T-helper 17 cell (primary cell): ENCODE data around the gene CXCL5. TPM values are rescaled to one million over a fixed set of nuclear protein-coding genes. Genes with fewer than 3 reads are reported as not detected.
"Not testable (repeated sequence)": the region's sequence is repeated elsewhere in the genome, so short reads cannot be mapped to it uniquely, and the experiment has no call there.

Experiments used
- ATAC-seq: fragments of 150-1000 bp; cut with Tn5 transposase; 2 replicates; pipeline ENCODE4 v1.10.0; 2021; ENCODE audit warnings: mild to moderate bottlenecking, moderate library complexity
- DNase-seq, 3 donors: peaks; one replicate each; pipeline versions ENCODE4 v3.0.0 to v3.0.0-alpha.2; 2020 to 2021
- H3K9me3 ChIP-seq: one replicate; pipeline ENCODE4 v1.7.0; 2013; ENCODE audit warnings: low read length, mild to moderate bottlenecking; ENCODE audit not compliant: control insufficient read depth, poor library complexity, severe bottlenecking
- H3K27ac Mint-ChIP-seq: one replicate; pipeline ENCODE4 v1.8.0; 2022; ENCODE audit warnings: mild to moderate bottlenecking, moderate library complexity, mixed read lengths
- H3K27me3 Mint-ChIP-seq: one replicate; pipeline ENCODE4 v1.8.0; 2022; ENCODE audit warnings: mixed read lengths
- H3K36me3 Mint-ChIP-seq: one replicate; pipeline ENCODE4 v1.8.0; 2022; ENCODE audit warnings: low read depth, mixed read lengths
- H3K4me1 Mint-ChIP-seq: one replicate; pipeline ENCODE4 v1.8.0; 2022; ENCODE audit warnings: mild to moderate bottlenecking, mixed read lengths
- H3K4me3 Mint-ChIP-seq: one replicate; pipeline ENCODE4 v1.8.0; 2022; ENCODE audit warnings: mild to moderate bottlenecking, moderate library complexity, mixed read lengths
- total RNA-seq, 4 donors: library from RNA in 2 of 4; stranded (reverse) in 2 of 4; gene quantifications; one replicate each; pipeline ENCODE4 v1.2.3 and lab custom pipeline; 2022 to 2026

The CXCL5 gene
- total RNA-seq, 2 donors from 2014 or later = 0.25 to 18.5 TPM

DNA sequence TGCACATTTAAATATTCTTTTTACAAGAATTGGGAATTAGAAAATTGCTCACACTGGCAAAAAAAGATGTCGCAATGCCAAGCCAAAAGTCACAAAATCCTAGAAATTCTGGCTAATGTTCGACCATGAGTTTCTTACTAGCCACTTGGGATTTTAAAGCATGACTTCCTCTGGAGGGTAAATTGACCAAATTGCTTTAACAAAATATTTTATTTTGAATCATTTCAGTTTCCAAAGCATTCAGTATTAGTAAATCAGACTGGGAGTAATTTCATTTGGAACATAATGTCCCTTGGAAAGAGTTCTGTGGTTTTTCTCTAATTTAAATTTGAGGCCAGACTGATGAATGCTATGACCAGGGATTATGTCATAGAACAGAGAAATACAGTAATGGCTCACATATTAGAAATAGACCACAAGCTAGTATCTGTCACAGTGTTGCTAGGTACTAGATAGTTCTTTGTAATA, 7.6 kb upstream of the CXCL5 start:
- H3K9me3 ChIP-seq = no peaks in the 10 kb centered on the region
- no peaks in the 10 kb centered on the region for H3K4me1 Mint-ChIP-seq
- H3K4me3 Mint-ChIP-seq = no peak overlapping the region
- ATAC-seq (no peak), DNase-seq (no peak)
- H3K27ac Mint-ChIP-seq = no peak overlapping the region
- H3K36me3 Mint-ChIP-seq = no peaks in the 10 kb centered on the region
- H3K27me3 Mint-ChIP-seq = peaks cover 4% of the 10 kb centered on the region

DNA sequence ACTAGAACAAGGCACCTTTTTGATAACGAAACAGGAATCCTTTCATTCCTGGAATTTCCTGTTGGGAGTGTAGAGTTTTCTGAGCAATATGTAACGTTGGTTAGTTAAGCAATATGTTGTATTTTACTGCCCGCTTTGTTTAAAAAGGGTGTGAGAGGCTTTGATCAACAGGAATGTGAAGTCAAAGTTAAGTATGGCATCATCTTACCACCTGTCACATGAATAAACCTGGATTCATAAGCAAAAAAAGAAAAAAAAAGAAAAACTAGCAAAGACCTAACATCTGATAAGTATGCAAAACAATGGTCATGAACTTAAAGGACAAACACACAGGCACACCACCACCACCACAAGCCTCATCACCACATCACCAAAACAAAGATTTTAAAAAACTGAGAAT, 7.1 kb upstream of the CXCL5 start:
- no peak for DNase-seq

DNA sequence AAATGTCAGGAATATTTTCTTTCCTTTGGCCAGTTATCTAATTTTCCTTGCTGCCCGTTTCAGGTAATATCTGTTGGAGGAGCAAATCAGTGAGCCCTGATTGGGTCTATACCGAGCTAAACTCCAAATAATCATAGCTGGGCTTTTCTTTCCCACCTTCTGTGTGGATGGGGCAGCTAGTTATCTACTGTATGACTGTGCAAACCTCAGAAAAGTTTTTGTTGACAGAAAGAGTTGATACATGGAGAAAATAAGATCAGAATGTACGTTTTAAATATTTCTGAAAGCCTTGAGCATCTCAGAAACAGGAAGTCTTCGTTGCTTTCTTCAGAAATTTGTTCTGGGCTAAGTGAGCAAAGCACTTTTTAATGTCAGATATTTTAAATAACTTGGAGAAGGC, 6.2 kb upstream of the CXCL5 start:
- Mint-ChIP-seq H3K27ac (no peak overlapping the region), H3K4me1 (no peaks in the 10 kb centered on the region), H3K4me3 (no peak overlapping the region), H3K36me3 (no peaks in the 10 kb centered on the region), H3K27me3 (no peaks in the 10 kb centered on the region)
- no peaks in the 10 kb centered on the region for H3K9me3 ChIP-seq
- DNase-seq = no peak
- ATAC-seq = no peak

More for the DNA sequence above, 7.1 kb upstream of the CXCL5 start:
- Mint-ChIP-seq H3K36me3 (no peaks in the 10 kb centered on the region), H3K4me1 (no peaks in the 10 kb centered on the region), H3K4me3 (no peak overlapping the region), H3K27ac (no peak overlapping the region), H3K27me3 (no peaks in the 10 kb centered on the region)
- ATAC-seq = no peak
- H3K9me3 ChIP-seq = no peaks in the 10 kb centered on the region

DNA sequence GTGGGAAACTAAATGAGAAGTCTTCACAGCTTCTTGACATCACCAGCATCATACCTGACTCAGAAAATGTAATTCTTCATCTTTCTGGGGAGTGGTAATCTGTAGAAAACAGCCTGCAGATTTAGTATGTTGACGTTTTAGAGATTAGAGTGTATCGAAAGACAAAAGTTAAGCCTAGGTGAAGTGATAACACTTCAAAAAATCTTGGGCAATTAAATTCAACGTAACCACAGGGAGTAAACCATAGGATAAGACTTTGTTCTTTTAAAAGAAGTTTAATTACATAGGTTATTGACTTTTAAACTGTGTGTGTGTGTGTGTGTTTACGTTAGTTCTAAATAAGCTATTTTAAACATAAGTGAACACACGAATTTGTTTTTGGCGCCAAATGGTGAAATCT, 1.8 kb upstream of the CXCL5 start:
- Mint-ChIP-seq H3K4me3 (no peak overlapping the region), H3K36me3 (no peaks in the 10 kb centered on the region), H3K4me1 (no peaks in the 10 kb centered on the region), H3K27ac (no peak overlapping the region), H3K27me3 (peaks cover 5% of the 10 kb centered on the region)
- H3K9me3 ChIP-seq = no peaks in the 10 kb centered on the region
- DNase-seq (no peak), ATAC-seq (no peak)

DNA sequence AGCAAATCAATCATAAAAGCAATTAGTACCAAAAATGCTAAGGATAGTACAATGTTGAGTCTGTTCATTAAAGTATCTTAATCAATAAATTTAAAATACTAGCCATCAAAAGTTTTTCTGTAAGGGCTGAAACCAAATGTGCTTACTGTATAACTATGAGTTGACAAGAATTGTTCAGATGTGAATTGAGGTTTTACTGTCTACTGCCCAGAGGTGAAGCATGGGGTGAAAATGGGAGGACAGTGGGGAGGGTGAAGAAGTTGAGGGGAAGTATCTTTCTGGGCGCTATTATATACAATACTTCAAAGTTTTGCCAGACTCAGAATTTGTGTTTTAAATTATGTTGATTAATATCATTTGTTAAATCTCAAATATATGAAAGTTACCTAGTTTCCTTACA, 6.4 kb downstream of the CXCL5 start:
- Mint-ChIP-seq H3K36me3 (no peaks in the 10 kb centered on the region), H3K27ac (no peak overlapping the region), H3K4me3 (no peak overlapping the region), H3K27me3 (no peaks in the 10 kb centered on the region), H3K4me1 (no peaks in the 10 kb centered on the region)
- ATAC-seq = no peak
- DNase-seq = no peak
- no peaks in the 10 kb centered on the region for H3K9me3 ChIP-seq

DNA sequence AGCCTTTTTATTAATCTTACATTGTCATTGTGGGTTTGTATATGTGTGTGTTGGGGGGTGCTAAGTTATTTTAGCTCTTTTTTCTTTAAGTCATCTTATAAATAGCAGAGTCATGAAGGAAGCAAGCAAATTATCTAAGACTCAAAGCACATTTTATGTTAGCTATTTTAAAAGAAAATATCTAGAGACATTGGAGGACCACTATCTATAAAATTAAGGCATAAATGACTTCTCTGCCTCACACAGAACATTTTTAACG, 6.8 kb downstream of the CXCL5 start:
- Mint-ChIP-seq H3K27me3 (no peaks in the 10 kb centered on the region), H3K4me3 (no peak overlapping the region), H3K4me1 (no peaks in the 10 kb centered on the region), H3K27ac (no peak overlapping the region), H3K36me3 (no peaks in the 10 kb centered on the region)
- H3K9me3 ChIP-seq = no peaks in the 10 kb centered on the region
- ATAC-seq (no peak), DNase-seq (no peak)

DNA sequence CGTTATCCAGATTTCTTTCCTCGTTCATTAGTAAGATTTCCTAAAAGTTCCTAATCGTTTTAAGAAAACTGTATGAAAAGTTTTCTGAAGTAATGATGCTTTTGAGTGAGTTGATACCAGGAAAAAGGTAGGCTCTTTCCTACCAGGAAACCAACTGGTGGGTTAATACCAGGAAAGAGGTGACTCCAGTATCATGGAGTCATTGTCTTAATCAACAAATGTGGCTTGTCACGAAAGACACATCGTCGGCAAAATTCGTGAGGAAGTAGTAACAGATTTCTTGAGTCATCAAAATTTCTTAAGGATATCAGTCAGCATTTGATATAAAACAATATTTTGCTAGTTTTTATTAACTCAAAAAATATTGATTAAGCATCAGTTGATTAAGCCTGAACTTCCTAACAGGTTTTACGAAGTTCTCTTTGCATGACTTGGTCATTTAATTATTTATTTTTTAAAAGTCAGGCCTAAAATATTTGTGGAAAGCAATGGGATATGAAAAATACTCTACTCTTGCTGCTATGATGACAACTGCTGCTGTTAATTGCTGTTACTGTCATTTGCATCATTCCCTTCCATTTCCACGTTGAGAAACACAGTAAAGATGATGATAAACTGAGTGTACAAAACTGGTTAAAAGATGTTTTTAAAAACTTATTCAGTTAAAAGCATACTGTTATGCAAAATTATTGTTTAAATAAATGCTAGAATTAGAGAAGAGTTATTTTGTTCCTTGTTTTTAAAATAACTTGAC, 7.3 kb downstream of the CXCL5 start:
- DNase-seq = no peak
- H3K9me3 ChIP-seq = no peaks in the 10 kb centered on the region
- no peak for ATAC-seq
- no peaks in the 10 kb centered on the region for H3K27me3 Mint-ChIP-seq
- H3K36me3 Mint-ChIP-seq = no peaks in the 10 kb centered on the region
- H3K27ac Mint-ChIP-seq = no peak overlapping the region
- H3K4me1 Mint-ChIP-seq = no peaks in the 10 kb centered on the region
- H3K4me3 Mint-ChIP-seq = no peak overlapping the region

DNA sequence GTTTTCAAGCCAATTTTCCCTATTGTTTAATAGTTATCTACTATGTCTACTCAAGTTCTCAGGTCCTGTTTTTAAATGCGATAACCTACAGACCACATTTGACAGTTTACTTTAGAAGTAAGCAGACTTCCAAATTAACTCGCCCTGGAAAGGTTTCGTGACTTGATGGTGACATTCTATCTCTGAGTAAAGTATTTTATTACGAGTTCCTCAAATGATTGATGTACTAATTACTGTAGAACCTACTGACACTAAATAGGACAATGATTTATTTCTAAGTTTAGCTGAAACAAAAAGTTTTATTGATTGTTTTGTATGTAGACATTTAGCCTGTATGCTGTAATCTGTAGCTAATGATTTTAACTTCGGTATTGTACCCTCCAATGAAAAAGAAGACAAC, 8.5 kb downstream of the CXCL5 start:
- no peaks in the 10 kb centered on the region for H3K9me3 ChIP-seq
- Mint-ChIP-seq H3K27me3 (no peaks in the 10 kb centered on the region), H3K27ac (no peak overlapping the region)

DNA sequence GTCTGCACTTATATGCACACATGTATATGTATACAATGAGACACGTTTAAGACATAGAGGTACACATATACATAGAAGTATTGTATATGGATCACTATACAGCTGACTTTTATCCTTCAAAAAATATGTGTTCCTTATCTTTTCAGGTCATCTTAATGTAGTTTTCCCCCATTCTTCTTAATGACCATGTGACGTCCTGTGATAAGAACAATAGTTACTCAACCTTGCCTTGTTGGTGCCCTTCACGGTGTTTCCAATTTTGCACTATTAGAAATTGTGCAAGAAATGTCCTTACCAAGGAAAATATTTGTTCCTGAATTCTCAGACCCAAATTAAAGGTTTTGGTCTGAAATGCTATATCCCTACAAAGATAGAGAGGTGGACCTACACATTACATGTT, 9.4 kb downstream of the CXCL5 start:
- Mint-ChIP-seq H3K4me1 (no peaks in the 10 kb centered on the region), H3K4me3 (no peak overlapping the region), H3K36me3 (no peaks in the 10 kb centered on the region), H3K27me3 (no peaks in the 10 kb centered on the region), H3K27ac (no peak overlapping the region)
- no peak for ATAC-seq
- no peaks in the 10 kb centered on the region for H3K9me3 ChIP-seq
- DNase-seq = no peak

More for the DNA sequence above, 8.5 kb downstream of the CXCL5 start:
- no peaks in the 10 kb centered on the region for H3K36me3 Mint-ChIP-seq
- ATAC-seq (no peak), DNase-seq (no peak)
- no peak overlapping the region for H3K4me3 Mint-ChIP-seq
- no peaks in the 10 kb centered on the region for H3K4me1 Mint-ChIP-seq

DNA sequence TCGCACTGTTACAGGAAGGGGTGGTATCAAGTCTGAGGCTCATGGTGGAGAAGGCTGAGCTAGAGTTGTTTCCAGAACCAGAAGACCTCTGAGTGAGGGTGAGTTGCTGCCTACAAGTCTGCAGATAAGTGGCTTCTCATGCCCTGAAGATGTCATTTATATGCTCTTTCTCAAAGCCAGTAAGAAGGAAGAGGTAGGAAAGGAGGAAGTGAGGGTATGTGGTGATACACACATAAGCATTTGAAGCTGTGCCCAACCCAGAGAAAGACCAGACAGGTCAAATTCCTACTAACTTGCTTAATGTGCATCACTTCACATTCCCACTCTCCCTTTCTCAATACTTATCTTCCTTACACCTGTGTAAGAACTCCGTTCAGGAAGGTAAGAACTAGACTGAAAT, 10.4 kb downstream of the CXCL5 start, which contains the start of gene PPBP:
Gene PPBP, minus strand, starts transcription at position 130 of the 400 bp plus-strand sequence. Its CDS starts 87 bp downstream, at position 43.
- Mint-ChIP-seq H3K27me3 (no peaks in the 10 kb centered on the region), H3K36me3 (no peaks in the 10 kb centered on the region), H3K27ac (no peak within 1 kb of the TSS), H3K4me3 (no peak within 1 kb of the TSS), H3K4me1 (no peaks in the 10 kb centered on the region)
- H3K9me3 ChIP-seq = no peaks in the 10 kb centered on the region
- DNase-seq (no peak), ATAC-seq (no peak)

DNA sequence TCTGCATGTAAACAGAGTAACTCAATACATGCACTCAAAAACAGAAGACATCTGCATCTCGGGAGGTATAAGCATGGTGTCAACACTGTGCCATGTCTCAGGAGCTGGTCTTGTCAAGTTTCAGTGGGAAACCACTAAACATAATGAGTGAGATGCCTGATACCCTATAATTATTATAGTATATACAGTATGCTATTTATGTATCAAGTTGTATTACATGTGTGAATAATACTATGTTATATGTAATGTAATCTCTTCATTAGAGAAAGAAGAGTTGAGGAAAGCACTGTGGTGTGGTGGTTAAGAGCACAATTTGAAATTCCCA, 13.0 kb downstream of the CXCL5 start:
- ATAC-seq (no peak), DNase-seq (no peak)
- H3K36me3 Mint-ChIP-seq = no peaks in the 10 kb centered on the region
- H3K27me3 Mint-ChIP-seq = peaks cover 4% of the 10 kb centered on the region
- no peak overlapping the region for H3K4me3 Mint-ChIP-seq
- no peak overlapping the region for H3K27ac Mint-ChIP-seq
- no peaks in the 10 kb centered on the region for H3K4me1 Mint-ChIP-seq
- no peaks in the 10 kb centered on the region for H3K9me3 ChIP-seq

DNA sequence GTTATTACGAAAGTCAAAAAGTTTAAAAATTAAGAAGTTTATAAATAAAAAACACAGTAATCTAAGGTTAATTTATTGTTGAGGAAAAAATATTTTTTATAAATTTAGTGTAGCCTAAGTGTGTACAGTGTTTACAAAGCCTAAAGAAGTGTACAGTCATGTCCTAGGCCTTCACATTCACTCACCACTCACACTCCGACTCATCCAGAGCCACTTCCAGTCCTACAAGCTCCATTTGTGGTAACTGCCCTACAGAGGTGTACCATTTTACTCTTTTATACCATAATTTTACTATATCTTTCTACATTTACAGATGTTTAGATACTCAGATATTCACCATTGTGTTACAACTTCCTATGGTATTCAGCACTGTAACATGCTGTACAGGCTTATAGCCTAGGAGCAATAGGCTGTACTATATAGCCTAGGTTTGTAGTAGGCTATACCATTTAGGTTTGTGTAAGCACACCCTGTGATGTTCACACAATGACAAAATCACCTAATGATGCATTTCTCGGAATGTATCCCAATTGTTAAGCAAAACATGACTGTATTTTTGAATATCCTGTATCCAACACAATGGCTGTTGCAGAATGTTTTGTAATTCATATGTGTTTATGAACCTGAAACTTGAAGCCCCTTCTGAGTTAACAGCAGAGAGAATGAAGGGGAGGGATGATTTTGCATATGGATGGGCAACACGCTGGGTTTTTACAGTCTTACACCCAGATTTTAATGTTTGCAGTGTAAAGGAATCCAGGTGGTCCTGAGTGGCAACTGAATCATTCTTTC, 13.5 kb downstream of the CXCL5 start:
- DNase-seq = no peak
- Mint-ChIP-seq H3K27ac (no peak overlapping the region), H3K27me3 (peaks cover 4% of the 10 kb centered on the region)

DNA sequence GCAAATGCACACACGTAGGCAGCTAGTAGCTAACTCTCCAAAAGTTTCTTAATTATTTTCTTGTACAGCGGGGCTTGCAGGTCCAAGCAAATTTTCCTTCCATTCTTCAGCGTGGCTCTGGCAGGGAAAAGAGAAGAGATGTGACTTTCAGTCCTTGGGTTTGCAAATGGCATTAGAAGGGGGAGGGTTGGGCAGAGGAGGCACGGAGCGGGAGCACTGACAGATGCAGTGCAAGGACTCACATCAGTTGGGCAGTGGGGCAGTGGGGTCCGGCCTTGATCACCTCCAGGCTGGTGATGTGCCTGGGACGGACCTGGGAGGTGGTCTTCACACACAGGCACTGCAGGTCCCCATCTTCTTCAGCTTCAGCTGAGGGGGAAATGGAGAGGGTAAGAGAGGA, 17.3 kb downstream of the CXCL5 start:
- H3K27me3 Mint-ChIP-seq, H3K9me3 ChIP-seq, H3K4me1 Mint-ChIP-seq, DNase-seq, H3K4me3 Mint-ChIP-seq, H3K27ac Mint-ChIP-seq, H3K36me3 Mint-ChIP-seq, ATAC-seq: not testable (repeated sequence)

More for the DNA sequence above, 13.5 kb downstream of the CXCL5 start:
- no peak for ATAC-seq
- H3K4me1 Mint-ChIP-seq = no peaks in the 10 kb centered on the region
- no peaks in the 10 kb centered on the region for H3K36me3 Mint-ChIP-seq
- no peaks in the 10 kb centered on the region for H3K9me3 ChIP-seq
- H3K4me3 Mint-ChIP-seq = no peak overlapping the region

DNA sequence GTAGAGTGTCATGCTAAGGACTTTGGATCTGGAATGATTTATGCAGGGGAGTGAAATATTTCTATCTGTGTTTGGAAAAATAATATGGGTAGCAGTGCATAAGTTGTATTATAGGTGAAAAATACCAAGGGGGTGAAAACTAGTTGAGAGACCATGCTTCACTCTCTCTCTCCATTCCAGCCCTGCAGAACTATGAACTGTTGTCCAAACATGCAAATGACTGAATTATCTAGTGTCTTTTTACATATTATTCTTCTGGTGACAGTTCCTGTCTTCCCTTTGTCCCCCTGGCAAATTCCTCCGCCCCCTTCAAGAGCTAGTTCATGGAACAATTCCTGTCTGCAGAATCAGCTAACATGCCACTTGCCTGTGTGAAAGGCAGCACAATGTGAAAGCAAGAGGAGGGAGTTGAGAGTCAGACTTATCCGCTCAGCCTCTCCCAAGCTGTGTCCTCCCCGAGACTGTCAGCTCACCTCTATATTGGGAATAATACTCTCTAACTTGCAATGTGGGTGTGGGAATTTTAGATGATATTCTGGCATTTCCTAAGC, 19.0 kb downstream of the CXCL5 start:
- H3K36me3 Mint-ChIP-seq = no peaks in the 10 kb centered on the region
- ATAC-seq (no peak), DNase-seq (no peak)
- H3K4me3 Mint-ChIP-seq = no peak overlapping the region
- H3K27me3 Mint-ChIP-seq = peaks cover 4% of the 10 kb centered on the region
- H3K9me3 ChIP-seq = no peaks in the 10 kb centered on the region
- no peaks in the 10 kb centered on the region for H3K4me1 Mint-ChIP-seq
- H3K27ac Mint-ChIP-seq = no peak overlapping the region
